Astrocyte (in vitro differentiated cells and primary cell): ENCODE measurements around the gene FUZ.

ENCODE experiments used
- CTCF ChIP-seq: IDR thresholded peaks from 2 replicates; pipeline ENCODE4 v1.5.1; 2011; ENCODE audit warnings: low read depth, mild to moderate bottlenecking, inconsistent platforms, low read length, moderate library complexity; ENCODE audit not compliant: insufficient read depth
- EZH2 ChIP-seq: IDR thresholded peaks from 2 replicates; pipeline ENCODE4 v1.6.1; 2012; ENCODE audit warnings: mild to moderate bottlenecking, low read length, inconsistent platforms; ENCODE audit not compliant: insufficient read depth

DNA sequence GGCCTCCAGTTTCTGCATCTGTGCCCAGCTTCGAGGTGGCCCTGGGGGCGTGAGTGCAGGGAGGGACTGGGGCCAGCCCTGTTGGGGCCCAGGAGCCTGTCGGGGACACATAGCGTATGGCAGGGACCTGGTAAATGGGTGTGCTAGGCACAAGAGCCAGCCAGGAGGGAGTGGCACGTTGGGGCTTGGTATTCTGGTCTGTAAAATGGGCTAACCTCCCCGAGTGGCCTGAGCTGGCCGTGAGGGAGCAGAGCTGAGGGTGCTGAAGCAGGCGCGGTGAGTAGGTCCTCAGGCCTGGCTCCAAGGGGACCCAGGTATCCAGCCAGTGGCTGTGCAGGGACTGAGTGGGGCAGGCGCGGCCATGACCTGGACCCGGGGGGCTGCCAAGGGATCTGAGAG, 42.2 kb upstream of the FUZ start:
- TF ChIP-seq CTCF: no peak
- no peak for TF ChIP-seq EZH2
